ENCODE results near the gene UBXN1. TPM values are rescaled to one million over a fixed set of nuclear protein-coding genes. Genes with fewer than 3 reads are reported as not detected.
A peak's percentile ranks its signal among the peaks of the same experiment; 100 is the strongest.

The UBXN1 gene
- total and polyA plus RNA-seq, 5 donors from 2014 or later, result 204 to 252 (median 224) TPM

DNA sequence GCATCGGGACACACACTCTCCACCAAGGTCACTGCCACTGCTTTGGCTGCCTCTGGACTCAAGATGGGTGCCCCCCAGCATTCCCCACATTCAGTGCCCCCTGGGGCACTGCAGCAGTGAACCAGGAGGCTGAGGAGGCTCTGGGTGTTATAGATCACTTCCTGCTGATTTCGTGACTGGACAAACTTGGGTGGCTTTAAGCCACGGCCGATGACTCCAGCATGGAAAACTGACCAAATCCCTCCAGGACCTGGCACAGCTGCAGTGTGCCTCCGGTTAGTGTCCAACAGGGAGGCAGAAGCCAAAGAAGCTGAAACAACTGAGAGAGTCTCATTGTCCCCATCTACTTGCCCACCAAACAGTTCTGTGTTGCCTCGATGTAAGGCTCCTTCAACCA is 31.3 kb downstream of the UBXN1 start:
- Mint-ChIP-seq H3K27ac (no peak overlapping the region), H3K9me3 (no peaks in the 10 kb centered on the region), H3K36me3 (no peaks in the 10 kb centered on the region), H3K4me1 (peaks cover 4 to 54% (median 17%) of the 10 kb centered on the region in 4 donors), H3K27me3 (no peaks in the 10 kb centered on the region), H3K4me3 (no peak overlapping the region)
- no peak overlapping the region for H3K27ac ChIP-seq (ENCODE audit: insufficient read depth, low read length, poor library complexity, severe bottlenecking)
- DNase-seq (no peak), ATAC-seq (ENCODE audit: low read depth in 2 of 2) (no peak)
- peaks cover 17% of the 10 kb centered on the region for H3K36me3 ChIP-seq (ENCODE audit: control insufficient read depth, insufficient read depth, low read length)
- no peaks in the 10 kb centered on the region for H3K27me3 ChIP-seq (ENCODE audit: control insufficient read depth, insufficient read depth, low read length)
- peaks cover 38% of the 10 kb centered on the region for H3K4me1 ChIP-seq (ENCODE audit: control insufficient read depth, insufficient read depth, low read length, poor library complexity, severe bottlenecking)
- H3K9me3 ChIP-seq (ENCODE audit: control insufficient read depth in 2 of 2, low read length in 2 of 2), result no peaks in the 10 kb centered on the region
- H3K4me3 ChIP-seq (ENCODE audit: low read depth, low read length), result no peak overlapping the region

DNA sequence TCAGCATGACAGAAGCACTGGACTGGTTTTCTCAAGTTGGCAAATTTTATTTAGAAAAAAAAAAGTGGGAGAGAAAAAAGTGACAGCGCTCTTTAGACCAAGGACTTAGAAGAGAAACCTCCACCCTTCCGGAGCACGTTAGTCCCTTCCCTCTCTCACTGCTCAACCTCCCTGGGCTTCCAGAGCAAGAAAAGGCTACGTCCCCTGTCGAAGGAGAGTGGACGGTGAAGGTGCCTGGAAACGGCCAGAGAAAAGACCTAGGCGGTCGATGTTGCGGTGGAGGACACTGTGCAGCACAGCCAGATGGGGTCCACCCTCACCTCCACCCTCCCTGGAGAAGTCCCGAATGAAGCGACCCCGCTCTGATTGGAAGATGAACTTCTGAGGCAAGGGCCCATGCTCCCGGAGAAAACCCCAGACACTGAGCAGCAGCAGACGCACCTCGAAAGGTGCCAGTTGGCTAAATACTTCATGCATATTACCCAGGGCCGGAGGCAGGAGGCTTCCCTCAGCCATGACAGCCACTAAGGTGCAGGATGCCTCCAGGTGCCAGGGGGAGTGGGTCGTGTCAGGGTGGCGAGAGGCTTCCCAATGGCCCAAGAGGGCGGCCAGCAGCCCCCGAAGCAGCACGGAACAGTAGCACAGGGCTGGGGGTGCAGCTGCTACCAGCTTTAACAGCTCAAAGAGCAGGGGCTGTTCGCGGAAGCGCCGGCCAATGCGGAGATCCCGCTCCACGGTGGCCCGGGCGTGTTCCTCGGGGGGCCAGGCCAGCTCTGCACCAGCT is 31.9 kb downstream of the UBXN1 start:
- peak overlapping the region; percentile 76 to 98 (median 95) for H3K27ac Mint-ChIP-seq
- H3K4me3 Mint-ChIP-seq, result peak overlapping the region; percentile 95 to 97 (median 96)
- H3K9me3 Mint-ChIP-seq, result no peaks in the 10 kb centered on the region
- H3K27ac ChIP-seq (ENCODE audit: insufficient read depth, low read length, poor library complexity, severe bottlenecking), result peak overlapping the region; percentile 92
- H3K4me3 ChIP-seq (ENCODE audit: low read depth, low read length), result peak overlapping the region; percentile 72
- peaks cover 19% of the 10 kb centered on the region for H3K36me3 ChIP-seq (ENCODE audit: control insufficient read depth, insufficient read depth, low read length)
- ATAC-seq (ENCODE audit: low read depth in 2 of 2), result no peak
- H3K36me3 Mint-ChIP-seq, result no peaks in the 10 kb centered on the region
- no peaks in the 10 kb centered on the region for H3K27me3 ChIP-seq (ENCODE audit: control insufficient read depth, insufficient read depth, low read length)
- no peak for DNase-seq
- no peaks in the 10 kb centered on the region for H3K27me3 Mint-ChIP-seq
- H3K9me3 ChIP-seq (ENCODE audit: control insufficient read depth in 2 of 2, low read length in 2 of 2), result no peaks in the 10 kb centered on the region
- peaks cover 32% of the 10 kb centered on the region for H3K4me1 ChIP-seq (ENCODE audit: control insufficient read depth, insufficient read depth, low read length, poor library complexity, severe bottlenecking)
- H3K4me1 Mint-ChIP-seq, result peaks cover 0 to 50% (median 13%) of the 10 kb centered on the region in 4 donors

DNA sequence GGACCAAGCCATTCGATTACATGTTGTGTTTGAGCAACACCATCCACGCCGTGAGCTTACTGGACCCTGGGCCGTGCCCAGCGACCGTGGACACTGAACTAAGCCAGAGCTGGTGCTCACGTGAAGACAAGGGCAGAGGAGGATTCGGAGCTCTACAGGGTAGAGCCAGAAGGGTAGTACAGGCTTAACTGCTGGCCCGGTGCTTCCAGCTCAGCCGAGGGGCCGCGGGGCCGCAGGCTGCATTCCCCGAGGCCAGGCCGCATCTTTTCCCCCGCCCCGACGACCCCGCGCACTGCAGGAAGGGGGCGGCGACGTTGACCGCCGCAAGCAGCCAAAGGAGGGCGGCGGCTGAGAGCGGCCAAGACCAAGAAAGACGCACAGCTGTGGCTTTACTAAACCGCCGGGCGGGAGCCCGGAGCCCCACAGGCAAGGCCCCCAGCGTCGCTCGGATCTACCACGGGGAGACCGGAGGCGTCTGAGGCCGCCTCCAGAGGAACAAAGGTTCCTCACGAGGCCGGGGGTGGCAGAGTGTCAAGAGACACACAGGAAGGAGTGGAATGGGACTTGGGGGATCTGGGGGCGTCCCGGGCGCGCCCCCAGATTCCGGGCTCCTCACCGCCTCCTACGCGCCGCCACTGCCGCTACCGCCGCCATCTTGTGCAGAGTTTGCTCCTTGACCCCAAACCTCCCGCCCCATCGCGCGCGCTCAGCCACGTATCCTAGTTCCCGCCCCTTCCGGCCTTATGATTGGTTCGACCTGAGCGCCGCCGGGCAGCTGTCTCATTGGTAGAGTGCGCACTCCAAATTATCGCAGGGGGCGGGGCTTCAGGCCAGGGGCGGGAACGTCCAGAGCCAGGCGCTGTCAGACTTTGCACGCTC is 32.7 kb downstream of the UBXN1 start, which contains the start of gene GANAB:
TSS of gene GANAB (minus strand) at position 668 of the 879 bp plus-strand sequence. CDS start at position 654, 14 bp downstream.
- peak within 1 kb of the TSS; percentile 95 to 97 (median 96) for H3K4me3 Mint-ChIP-seq
- H3K9me3 Mint-ChIP-seq, result no peaks in the 10 kb centered on the region
- Histone ChIP-seq H3K36me3 (ENCODE audit: control insufficient read depth, insufficient read depth, low read length) (peaks cover 19% of the 10 kb centered on the region), H3K27me3 (ENCODE audit: control insufficient read depth, insufficient read depth, low read length) (no peaks in the 10 kb centered on the region), H3K9me3 (ENCODE audit: control insufficient read depth in 2 of 2, low read length in 2 of 2) (no peaks in the 10 kb centered on the region), H3K4me3 (ENCODE audit: low read depth, low read length) (peak within 1 kb of the TSS; percentile 87), H3K27ac (ENCODE audit: insufficient read depth, low read length, poor library complexity, severe bottlenecking) (peak within 1 kb of the TSS; percentile 92), H3K4me1 (ENCODE audit: control insufficient read depth, insufficient read depth, low read length, poor library complexity, severe bottlenecking) (peaks cover 27% of the 10 kb centered on the region)
- peak within 1 kb of the TSS; percentile 76 to 98 (median 95) for H3K27ac Mint-ChIP-seq
- ATAC-seq (ENCODE audit: low read depth in 2 of 2) (peak; percentile 99), DNase-seq (peak; percentile 97 to 99 (median 99))
- peaks cover 0 to 48% (median 13%) of the 10 kb centered on the region in 4 donors for H3K4me1 Mint-ChIP-seq
- H3K36me3 Mint-ChIP-seq, result no peaks in the 10 kb centered on the region
- no peaks in the 10 kb centered on the region for H3K27me3 Mint-ChIP-seq

DNA sequence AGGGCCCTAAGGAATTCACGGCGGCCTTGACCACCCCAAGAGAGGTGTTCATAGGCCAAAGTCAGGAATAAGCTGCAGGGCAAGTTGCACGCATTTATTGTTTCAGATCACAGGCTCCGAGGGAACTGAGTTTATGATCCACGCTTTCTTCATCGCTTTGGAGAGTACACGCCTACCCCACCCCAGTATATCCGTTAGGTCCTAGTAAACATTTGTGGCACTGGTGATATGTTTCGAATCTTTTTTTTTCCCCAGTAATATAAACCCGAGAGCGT is 33.3 kb downstream of the UBXN1 start:
- ATAC-seq (ENCODE audit: low read depth in 2 of 2), result no peak
- Mint-ChIP-seq H3K27me3 (no peaks in the 10 kb centered on the region), H3K36me3 (no peaks in the 10 kb centered on the region), H3K4me1 (peaks cover 5 to 49% (median 13%) of the 10 kb centered on the region in 4 donors), H3K4me3 (peak overlapping the region; percentile 95 to 97 (median 96)), H3K27ac (peak overlapping the region; percentile 76 to 98 (median 95)), H3K9me3 (no peaks in the 10 kb centered on the region)
- peak overlapping the region; percentile 87 for H3K4me3 ChIP-seq (ENCODE audit: low read depth, low read length)
- peak overlapping the region; percentile 92 for H3K27ac ChIP-seq (ENCODE audit: insufficient read depth, low read length, poor library complexity, severe bottlenecking)
- peaks cover 29% of the 10 kb centered on the region for H3K4me1 ChIP-seq (ENCODE audit: control insufficient read depth, insufficient read depth, low read length, poor library complexity, severe bottlenecking)
- no peaks in the 10 kb centered on the region for H3K9me3 ChIP-seq (ENCODE audit: control insufficient read depth in 2 of 2, low read length in 2 of 2)
- H3K36me3 ChIP-seq (ENCODE audit: control insufficient read depth, insufficient read depth, low read length), result peaks cover 19% of the 10 kb centered on the region
- DNase-seq, result peak in 1 of 3 donors; percentile 39
- H3K27me3 ChIP-seq (ENCODE audit: control insufficient read depth, insufficient read depth, low read length), result no peaks in the 10 kb centered on the region

DNA sequence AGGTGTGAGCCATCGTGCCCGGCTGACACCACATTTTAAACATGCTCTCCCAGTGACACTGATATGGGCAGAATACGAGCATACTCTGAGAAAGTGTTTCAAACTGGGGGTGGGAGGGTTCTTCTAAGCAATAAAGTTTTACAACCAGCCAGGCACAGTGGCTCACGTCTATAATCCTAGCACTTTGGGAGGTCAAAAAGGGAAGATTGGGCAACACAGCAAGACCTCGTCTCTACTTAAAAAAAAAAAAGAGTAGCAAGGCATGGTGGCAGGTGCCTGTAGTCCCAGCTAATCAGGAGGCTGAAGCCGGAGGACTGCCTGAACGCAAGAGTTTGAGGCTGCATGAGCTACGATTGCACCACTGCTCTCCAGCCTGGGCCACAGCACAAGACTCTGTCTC is 34.7 kb downstream of the UBXN1 start:
- ATAC-seq (ENCODE audit: low read depth in 2 of 2) (no peak), DNase-seq (no peak)
- H3K4me3 Mint-ChIP-seq, result peak overlapping the region in 3 of 4 donors; percentile 41 to 95 (median 61)
- H3K4me1 ChIP-seq (ENCODE audit: control insufficient read depth, insufficient read depth, low read length, poor library complexity, severe bottlenecking), result peaks cover 29% of the 10 kb centered on the region
- H3K9me3 ChIP-seq (ENCODE audit: control insufficient read depth in 2 of 2, low read length in 2 of 2), result no peaks in the 10 kb centered on the region
- H3K27me3 ChIP-seq (ENCODE audit: control insufficient read depth, insufficient read depth, low read length), result no peaks in the 10 kb centered on the region
- peaks cover 14% of the 10 kb centered on the region for H3K36me3 ChIP-seq (ENCODE audit: control insufficient read depth, insufficient read depth, low read length)
- no peaks in the 10 kb centered on the region for H3K27me3 Mint-ChIP-seq
- H3K36me3 Mint-ChIP-seq, result peaks cover 6% of the 10 kb centered on the region
- peak overlapping the region; percentile 17 to 63 (median 59) for H3K27ac Mint-ChIP-seq
- H3K9me3 Mint-ChIP-seq, result no peaks in the 10 kb centered on the region
- no peak overlapping the region for H3K27ac ChIP-seq (ENCODE audit: insufficient read depth, low read length, poor library complexity, severe bottlenecking)
- H3K4me3 ChIP-seq (ENCODE audit: low read depth, low read length), result no peak overlapping the region
- peaks cover 11 to 50% (median 18%) of the 10 kb centered on the region in 4 donors for H3K4me1 Mint-ChIP-seq

DNA sequence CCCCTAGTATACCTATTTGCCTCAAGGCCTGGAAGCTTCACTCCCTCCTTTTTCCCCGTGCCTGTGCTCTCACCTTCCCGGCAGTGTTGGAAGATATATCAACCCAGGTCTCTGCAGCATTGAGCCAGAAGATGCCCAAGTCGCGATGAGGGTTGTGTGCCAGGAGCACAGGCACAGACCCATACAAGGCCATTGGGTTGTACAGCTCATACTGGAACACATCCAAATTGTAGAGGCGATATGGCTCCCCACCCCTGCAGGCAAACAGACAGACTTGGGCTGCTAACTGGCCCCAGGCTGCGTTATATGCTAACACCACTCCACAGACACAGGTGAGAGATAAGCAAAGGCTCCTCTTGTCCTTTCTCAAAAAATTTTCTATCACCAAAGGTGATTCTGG is 46.4 kb downstream of the UBXN1 start:
- peaks cover 52% of the 10 kb centered on the region for H3K36me3 Mint-ChIP-seq
- Histone ChIP-seq H3K36me3 (ENCODE audit: control insufficient read depth, insufficient read depth, low read length) (peaks cover 83% of the 10 kb centered on the region), H3K4me3 (ENCODE audit: low read depth, low read length) (no peak overlapping the region), H3K9me3 (ENCODE audit: control insufficient read depth in 2 of 2, low read length in 2 of 2) (no peaks in the 10 kb centered on the region), H3K4me1 (ENCODE audit: control insufficient read depth, insufficient read depth, low read length, poor library complexity, severe bottlenecking) (peaks cover 4% of the 10 kb centered on the region), H3K27ac (ENCODE audit: insufficient read depth, low read length, poor library complexity, severe bottlenecking) (no peak overlapping the region), H3K27me3 (ENCODE audit: control insufficient read depth, insufficient read depth, low read length) (no peaks in the 10 kb centered on the region)
- H3K27me3 Mint-ChIP-seq, result no peaks in the 10 kb centered on the region
- peaks cover 0 to 30% (median 13%) of the 10 kb centered on the region in 4 donors for H3K4me1 Mint-ChIP-seq
- DNase-seq (no peak), ATAC-seq (ENCODE audit: low read depth in 2 of 2) (no peak)
- H3K27ac Mint-ChIP-seq, result peak overlapping the region in 1 of 3 donors; percentile 81
- H3K9me3 Mint-ChIP-seq, result no peaks in the 10 kb centered on the region
- no peak overlapping the region for H3K4me3 Mint-ChIP-seq

DNA sequence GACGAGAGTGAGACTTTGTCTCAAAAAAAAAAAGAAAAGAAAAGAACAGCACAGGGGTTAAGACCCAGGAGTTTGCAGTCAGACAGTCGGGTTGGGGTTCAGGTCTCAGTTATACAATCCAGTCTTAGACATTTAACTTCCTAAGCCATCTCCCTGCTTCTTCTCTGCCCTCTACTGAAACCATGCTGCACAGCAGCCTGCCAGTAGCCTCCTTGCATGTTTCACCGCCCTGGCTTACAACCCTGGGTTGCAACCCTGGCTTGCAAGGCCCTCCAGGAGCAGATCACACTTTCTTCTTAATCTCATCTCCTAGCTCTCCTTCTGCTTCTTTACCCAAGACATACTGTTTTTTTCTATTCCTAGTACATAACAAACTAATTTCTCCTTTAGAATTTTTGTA is 51.2 kb downstream of the UBXN1 start:
- Histone ChIP-seq H3K9me3 (ENCODE audit: control insufficient read depth in 2 of 2, low read length in 2 of 2) (no peaks in the 10 kb centered on the region), H3K27me3 (ENCODE audit: control insufficient read depth, insufficient read depth, low read length) (no peaks in the 10 kb centered on the region), H3K36me3 (ENCODE audit: control insufficient read depth, insufficient read depth, low read length) (peaks cover 72% of the 10 kb centered on the region), H3K4me3 (ENCODE audit: low read depth, low read length) (no peak overlapping the region), H3K27ac (ENCODE audit: insufficient read depth, low read length, poor library complexity, severe bottlenecking) (no peak overlapping the region), H3K4me1 (ENCODE audit: control insufficient read depth, insufficient read depth, low read length, poor library complexity, severe bottlenecking) (no peaks in the 10 kb centered on the region)
- H3K4me1 Mint-ChIP-seq, result peaks cover 0 to 7% (median 6%) of the 10 kb centered on the region in 4 donors
- no peaks in the 10 kb centered on the region for H3K9me3 Mint-ChIP-seq
- DNase-seq (no peak), ATAC-seq (ENCODE audit: low read depth in 2 of 2) (no peak)
- H3K27ac Mint-ChIP-seq, result peak overlapping the region in 1 of 3 donors; percentile 90
- peaks cover 49% of the 10 kb centered on the region for H3K36me3 Mint-ChIP-seq
- H3K4me3 Mint-ChIP-seq, result peak overlapping the region in 2 of 4 donors; percentile 40 to 51
- no peaks in the 10 kb centered on the region for H3K27me3 Mint-ChIP-seq
